Measurements from ENCODE around the gene SASH1. TPM values are rescaled to one million over a fixed set of nuclear protein-coding genes. Genes with fewer than 3 reads are reported as not detected.

SASH1 gene
- total RNA-seq, 1 experiment from 2014 or later, result 27.4 TPM

DNA sequence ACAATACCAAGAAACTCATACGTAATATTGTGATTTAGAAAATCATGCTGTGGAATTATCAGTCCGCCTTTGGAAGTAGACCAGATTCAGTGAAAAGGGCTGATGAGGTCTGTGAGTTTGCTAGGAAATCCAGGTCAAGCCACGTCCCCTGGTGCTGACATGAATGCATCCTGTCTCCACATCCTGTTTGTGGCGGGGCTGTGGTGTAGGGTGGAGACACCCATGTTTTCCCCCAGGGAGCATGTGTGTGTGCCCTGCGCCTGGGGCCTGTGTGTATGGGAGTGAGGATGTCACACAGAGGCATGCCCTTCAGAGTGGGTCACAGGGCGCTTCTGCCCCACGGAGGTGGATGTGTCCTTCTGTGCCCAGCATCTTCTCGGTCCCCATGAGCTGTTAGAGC, 109.1 kb downstream of the SASH1 start:
- DNase-seq (ENCODE audit: low spot score) (no peak), ATAC-seq (no peak)
- TF ChIP-seq, protein P1, sequence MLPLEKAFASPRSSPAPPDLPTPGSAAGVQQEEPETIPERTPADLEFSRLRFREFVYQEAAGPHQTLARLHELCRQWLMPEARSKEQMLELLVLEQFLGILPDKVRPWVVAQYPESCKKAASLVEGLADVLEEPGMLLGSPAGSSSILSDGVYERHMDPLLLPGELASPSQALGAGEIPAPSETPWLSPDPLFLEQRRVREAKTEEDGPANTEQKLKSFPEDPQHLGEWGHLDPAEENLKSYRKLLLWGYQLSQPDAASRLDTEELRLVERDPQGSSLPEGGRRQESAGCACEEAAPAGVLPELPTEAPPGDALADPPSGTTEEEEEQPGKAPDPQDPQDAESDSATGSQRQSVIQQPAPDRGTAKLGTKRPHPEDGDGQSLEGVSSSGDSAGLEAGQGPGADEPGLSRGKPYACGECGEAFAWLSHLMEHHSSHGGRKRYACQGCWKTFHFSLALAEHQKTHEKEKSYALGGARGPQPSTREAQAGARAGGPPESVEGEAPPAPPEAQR (CRISPR knock-in tag; IDR thresholded peaks at IDR 0.05), result no peak
- TF ChIP-seq SP1 (CRISPR knock-in tag; conservative IDR thresholded peaks at IDR 0.05), result no peak
- TF ChIP-seq FOXK1 (CRISPR knock-in tag; IDR thresholded peaks at IDR 0.05), result no peak
- TF ChIP-seq, protein P2, sequence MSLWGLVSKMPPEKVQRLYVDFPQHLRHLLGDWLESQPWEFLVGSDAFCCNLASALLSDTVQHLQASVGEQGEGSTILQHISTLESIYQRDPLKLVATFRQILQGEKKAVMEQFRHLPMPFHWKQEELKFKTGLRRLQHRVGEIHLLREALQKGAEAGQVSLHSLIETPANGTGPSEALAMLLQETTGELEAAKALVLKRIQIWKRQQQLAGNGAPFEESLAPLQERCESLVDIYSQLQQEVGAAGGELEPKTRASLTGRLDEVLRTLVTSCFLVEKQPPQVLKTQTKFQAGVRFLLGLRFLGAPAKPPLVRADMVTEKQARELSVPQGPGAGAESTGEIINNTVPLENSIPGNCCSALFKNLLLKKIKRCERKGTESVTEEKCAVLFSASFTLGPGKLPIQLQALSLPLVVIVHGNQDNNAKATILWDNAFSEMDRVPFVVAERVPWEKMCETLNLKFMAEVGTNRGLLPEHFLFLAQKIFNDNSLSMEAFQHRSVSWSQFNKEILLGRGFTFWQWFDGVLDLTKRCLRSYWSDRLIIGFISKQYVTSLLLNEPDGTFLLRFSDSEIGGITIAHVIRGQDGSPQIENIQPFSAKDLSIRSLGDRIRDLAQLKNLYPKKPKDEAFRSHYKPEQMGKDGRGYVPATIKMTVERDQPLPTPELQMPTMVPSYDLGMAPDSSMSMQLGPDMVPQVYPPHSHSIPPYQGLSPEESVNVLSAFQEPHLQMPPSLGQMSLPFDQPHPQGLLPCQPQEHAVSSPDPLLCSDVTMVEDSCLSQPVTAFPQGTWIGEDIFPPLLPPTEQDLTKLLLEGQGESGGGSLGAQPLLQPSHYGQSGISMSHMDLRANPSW (CRISPR knock-in tag; conservative IDR thresholded peaks at IDR 0.05; ENCODE audit: low read depth), result no peak
- TF ChIP-seq ATF1 (CRISPR knock-in tag; IDR thresholded peaks at IDR 0.05), result no peak
- TF ChIP-seq TP53 (CRISPR knock-in tag; IDR thresholded peaks at IDR 0.05), result no peak
- TF ChIP-seq, protein P3, sequence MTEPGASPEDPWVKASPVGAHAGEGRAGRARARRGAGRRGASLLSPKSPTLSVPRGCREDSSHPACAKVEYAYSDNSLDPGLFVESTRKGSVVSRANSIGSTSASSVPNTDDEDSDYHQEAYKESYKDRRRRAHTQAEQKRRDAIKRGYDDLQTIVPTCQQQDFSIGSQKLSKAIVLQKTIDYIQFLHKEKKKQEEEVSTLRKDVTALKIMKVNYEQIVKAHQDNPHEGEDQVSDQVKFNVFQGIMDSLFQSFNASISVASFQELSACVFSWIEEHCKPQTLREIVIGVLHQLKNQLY (CRISPR knock-in tag; IDR thresholded peaks at IDR 0.05), result no peak
- TF ChIP-seq, protein P4, sequence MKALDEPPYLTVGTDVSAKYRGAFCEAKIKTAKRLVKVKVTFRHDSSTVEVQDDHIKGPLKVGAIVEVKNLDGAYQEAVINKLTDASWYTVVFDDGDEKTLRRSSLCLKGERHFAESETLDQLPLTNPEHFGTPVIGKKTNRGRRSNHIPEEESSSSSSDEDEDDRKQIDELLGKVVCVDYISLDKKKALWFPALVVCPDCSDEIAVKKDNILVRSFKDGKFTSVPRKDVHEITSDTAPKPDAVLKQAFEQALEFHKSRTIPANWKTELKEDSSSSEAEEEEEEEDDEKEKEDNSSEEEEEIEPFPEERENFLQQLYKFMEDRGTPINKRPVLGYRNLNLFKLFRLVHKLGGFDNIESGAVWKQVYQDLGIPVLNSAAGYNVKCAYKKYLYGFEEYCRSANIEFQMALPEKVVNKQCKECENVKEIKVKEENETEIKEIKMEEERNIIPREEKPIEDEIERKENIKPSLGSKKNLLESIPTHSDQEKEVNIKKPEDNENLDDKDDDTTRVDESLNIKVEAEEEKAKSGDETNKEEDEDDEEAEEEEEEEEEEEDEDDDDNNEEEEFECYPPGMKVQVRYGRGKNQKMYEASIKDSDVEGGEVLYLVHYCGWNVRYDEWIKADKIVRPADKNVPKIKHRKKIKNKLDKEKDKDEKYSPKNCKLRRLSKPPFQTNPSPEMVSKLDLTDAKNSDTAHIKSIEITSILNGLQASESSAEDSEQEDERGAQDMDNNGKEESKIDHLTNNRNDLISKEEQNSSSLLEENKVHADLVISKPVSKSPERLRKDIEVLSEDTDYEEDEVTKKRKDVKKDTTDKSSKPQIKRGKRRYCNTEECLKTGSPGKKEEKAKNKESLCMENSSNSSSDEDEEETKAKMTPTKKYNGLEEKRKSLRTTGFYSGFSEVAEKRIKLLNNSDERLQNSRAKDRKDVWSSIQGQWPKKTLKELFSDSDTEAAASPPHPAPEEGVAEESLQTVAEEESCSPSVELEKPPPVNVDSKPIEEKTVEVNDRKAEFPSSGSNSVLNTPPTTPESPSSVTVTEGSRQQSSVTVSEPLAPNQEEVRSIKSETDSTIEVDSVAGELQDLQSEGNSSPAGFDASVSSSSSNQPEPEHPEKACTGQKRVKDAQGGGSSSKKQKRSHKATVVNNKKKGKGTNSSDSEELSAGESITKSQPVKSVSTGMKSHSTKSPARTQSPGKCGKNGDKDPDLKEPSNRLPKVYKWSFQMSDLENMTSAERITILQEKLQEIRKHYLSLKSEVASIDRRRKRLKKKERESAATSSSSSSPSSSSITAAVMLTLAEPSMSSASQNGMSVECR (CRISPR knock-in tag; IDR thresholded peaks at IDR 0.05; ENCODE audit: borderline replicate concordance), result no peak
- no peak for TF ChIP-seq TEAD4 (CRISPR knock-in tag; IDR thresholded peaks at IDR 0.05)
- no peak for TF ChIP-seq ZNF396 (CRISPR knock-in tag; IDR thresholded peaks at IDR 0.05; ENCODE audit: borderline replicate concordance)
- TF ChIP-seq, protein P5, sequence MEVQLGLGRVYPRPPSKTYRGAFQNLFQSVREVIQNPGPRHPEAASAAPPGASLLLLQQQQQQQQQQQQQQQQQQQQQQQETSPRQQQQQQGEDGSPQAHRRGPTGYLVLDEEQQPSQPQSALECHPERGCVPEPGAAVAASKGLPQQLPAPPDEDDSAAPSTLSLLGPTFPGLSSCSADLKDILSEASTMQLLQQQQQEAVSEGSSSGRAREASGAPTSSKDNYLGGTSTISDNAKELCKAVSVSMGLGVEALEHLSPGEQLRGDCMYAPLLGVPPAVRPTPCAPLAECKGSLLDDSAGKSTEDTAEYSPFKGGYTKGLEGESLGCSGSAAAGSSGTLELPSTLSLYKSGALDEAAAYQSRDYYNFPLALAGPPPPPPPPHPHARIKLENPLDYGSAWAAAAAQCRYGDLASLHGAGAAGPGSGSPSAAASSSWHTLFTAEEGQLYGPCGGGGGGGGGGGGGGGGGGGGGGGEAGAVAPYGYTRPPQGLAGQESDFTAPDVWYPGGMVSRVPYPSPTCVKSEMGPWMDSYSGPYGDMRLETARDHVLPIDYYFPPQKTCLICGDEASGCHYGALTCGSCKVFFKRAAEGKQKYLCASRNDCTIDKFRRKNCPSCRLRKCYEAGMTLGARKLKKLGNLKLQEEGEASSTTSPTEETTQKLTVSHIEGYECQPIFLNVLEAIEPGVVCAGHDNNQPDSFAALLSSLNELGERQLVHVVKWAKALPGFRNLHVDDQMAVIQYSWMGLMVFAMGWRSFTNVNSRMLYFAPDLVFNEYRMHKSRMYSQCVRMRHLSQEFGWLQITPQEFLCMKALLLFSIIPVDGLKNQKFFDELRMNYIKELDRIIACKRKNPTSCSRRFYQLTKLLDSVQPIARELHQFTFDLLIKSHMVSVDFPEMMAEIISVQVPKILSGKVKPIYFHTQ (CRISPR knock-in tag; IDR thresholded peaks at IDR 0.05), result no peak
- no peak for TF ChIP-seq NFYB (CRISPR knock-in tag; conservative IDR thresholded peaks at IDR 0.05; ENCODE audit: low read depth)
- no peak for TF ChIP-seq GABPB1 (CRISPR knock-in tag; IDR thresholded peaks at IDR 0.05)
- no peak for TF ChIP-seq ZBTB21 (CRISPR knock-in tag; IDR thresholded peaks at IDR 0.05; ENCODE audit: borderline replicate concordance)
- H3K27ac Mint-ChIP-seq, result no peak overlapping the region
- ChIA-PET POLR2A (no interaction called here), CTCF (interaction anchor here (1.0 kb wide), 1 partner anchor 12 kb away, joined by 5 read pairs; no protein-coding TSS in a partner anchor)
- H3K9me3 Mint-ChIP-seq, result no peaks in the 10 kb centered on the region
- peaks cover 31% of the 10 kb centered on the region for H3K4me1 Mint-ChIP-seq
- H3K4me3 Mint-ChIP-seq, result no peak overlapping the region
- 0 out of 2 replicates have a peak, but pooled peaks cover 3% of the 10 kb centered on the region for H3K36me3 Mint-ChIP-seq
- H3K27me3 Mint-ChIP-seq (ENCODE audit: low read depth), result no peaks in the 10 kb centered on the region

Measured in WTC11 (cell line).